ENCODE measurements around the gene KHDRBS1.

DNA sequence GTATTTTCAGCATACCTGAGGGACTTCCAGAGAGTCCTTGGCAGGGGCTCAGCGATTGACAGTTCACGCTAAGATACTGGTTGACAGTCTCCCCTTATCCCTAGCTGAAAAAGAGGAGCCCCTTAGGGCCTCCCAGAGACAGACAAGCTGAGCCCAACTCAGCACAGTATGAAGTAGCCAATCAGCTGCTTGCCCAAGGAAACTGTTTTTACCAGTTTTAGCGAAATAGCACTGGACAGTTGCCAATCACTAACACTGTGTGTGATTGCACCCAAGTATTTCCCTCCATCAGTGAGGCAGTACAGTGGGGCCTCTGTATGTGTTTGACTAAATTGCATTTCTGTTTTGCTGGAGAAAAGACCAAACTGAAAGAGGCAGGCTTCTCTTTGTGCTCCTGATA, 27.0 kb downstream of the KHDRBS1 start:
- TF ChIP-seq, protein P1, sequence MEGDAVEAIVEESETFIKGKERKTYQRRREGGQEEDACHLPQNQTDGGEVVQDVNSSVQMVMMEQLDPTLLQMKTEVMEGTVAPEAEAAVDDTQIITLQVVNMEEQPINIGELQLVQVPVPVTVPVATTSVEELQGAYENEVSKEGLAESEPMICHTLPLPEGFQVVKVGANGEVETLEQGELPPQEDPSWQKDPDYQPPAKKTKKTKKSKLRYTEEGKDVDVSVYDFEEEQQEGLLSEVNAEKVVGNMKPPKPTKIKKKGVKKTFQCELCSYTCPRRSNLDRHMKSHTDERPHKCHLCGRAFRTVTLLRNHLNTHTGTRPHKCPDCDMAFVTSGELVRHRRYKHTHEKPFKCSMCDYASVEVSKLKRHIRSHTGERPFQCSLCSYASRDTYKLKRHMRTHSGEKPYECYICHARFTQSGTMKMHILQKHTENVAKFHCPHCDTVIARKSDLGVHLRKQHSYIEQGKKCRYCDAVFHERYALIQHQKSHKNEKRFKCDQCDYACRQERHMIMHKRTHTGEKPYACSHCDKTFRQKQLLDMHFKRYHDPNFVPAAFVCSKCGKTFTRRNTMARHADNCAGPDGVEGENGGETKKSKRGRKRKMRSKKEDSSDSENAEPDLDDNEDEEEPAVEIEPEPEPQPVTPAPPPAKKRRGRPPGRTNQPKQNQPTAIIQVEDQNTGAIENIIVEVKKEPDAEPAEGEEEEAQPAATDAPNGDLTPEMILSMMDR (IDR thresholded peaks at IDR 0.05), result no peak
- TF ChIP-seq POLR2A (IDR thresholded peaks at IDR 0.05), result no peak

All from body of pancreas (tissue), 4 donors.